ENCODE measurements around the gene ABCA5.

GRCh38 chr17:69314246-69315065, 12.5 kb downstream of the ABCA5 start:
- no peak for TF ChIP-seq POLR2AphosphoS5 (IDR thresholded peaks at IDR 0.05; ENCODE audit: low read depth, low read length)
- no peak for TF ChIP-seq POLR2A (IDR thresholded peaks at IDR 0.05; ENCODE audit: low read depth, low read length)
- no peak for TF ChIP-seq PAX5 (IDR thresholded peaks at IDR 0.05; ENCODE audit: insufficient read depth, low read length, severe bottlenecking)
- TF ChIP-seq SPI1 (IDR thresholded peaks at IDR 0.05; ENCODE audit: low read depth, low read length), result no peak

Measured in GM12891 (cell line).